Measurements from ENCODE around the gene PTPRT. TPM values are rescaled to one million over a fixed set of nuclear protein-coding genes. Genes with fewer than 3 reads are reported as not detected.

The PTPRT gene
- polyA plus RNA-seq, 2 of the 4 experiments (the other 2 are of a cell fraction) = not detected

DNA sequence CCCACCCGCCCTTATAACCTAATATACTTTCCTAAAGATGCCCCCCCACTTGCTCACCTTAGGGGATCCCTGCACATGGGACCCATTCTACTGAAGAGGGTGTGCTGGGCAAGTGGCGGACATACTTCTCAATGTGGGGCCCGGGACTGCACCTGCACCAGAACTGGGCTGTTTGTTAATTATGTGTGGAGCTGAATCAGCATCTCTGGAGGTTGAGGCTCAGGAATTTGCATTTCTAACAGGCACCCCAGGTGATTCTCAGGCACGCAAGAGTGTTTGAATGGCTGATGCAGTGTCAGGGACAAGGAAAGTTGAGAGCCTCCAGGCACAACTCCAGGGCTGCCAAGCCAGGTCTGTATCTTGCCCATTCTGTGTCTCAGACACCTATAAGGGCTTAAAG lies 8.9 kb upstream of the PTPRT start:
- no peak for FAIRE-seq
- TF ChIP-seq KDM1A (IDR thresholded peaks at IDR 0.05; ENCODE audit: low read depth) (no peak), FOXS1 (CRISPR knock-in tag; IDR thresholded peaks at IDR 0.05) (no peak), NFE2L2 (conservative IDR thresholded peaks at IDR 0.05; ENCODE audit: low read length) (no peak), ZFP36 (IDR thresholded peaks at IDR 0.05; ENCODE audit: borderline replicate concordance, partially characterized antibody) (no peak), E2F6 (IDR thresholded peaks at IDR 0.05; ENCODE audit: borderline replicate concordance, low read depth) (no peak), HMGXB4 (CRISPR knock-in tag; IDR thresholded peaks at IDR 0.05; ENCODE audit: borderline replicate concordance) (no peak), NR3C1 (IDR thresholded peaks at IDR 0.05) (no peak), CHD2 (IDR thresholded peaks at IDR 0.05; ENCODE audit: low read length, partially characterized antibody) (no peak), JUN (IDR thresholded peaks at IDR 0.05) (no peak), ELK1 (IDR thresholded peaks at IDR 0.05; ENCODE audit: low read depth, low read length) (no peak), KDM5A (IDR thresholded peaks at IDR 0.05) (no peak), REST (IDR thresholded peaks at IDR 0.05) (no peak), RCOR1 (IDR thresholded peaks at IDR 0.05; ENCODE audit: low read depth, low read length) (no peak), RFX5 (IDR thresholded peaks at IDR 0.05) (no peak), ESRRA (IDR thresholded peaks at IDR 0.05; ENCODE audit: borderline replicate concordance, low read length) (no peak), CBX2 (IDR thresholded peaks at IDR 0.05; ENCODE audit: borderline replicate concordance, low read depth) (no peak), HDAC2 (IDR thresholded peaks at IDR 0.05) (no peak), POLR2AphosphoS2 (conservative IDR thresholded peaks at IDR 0.05; ENCODE audit: low read length) (no peak), MYC (IDR thresholded peaks at IDR 0.05; ENCODE audit: borderline replicate concordance, low read length) (no peak)
- TF ChIP-seq, protein P1, sequence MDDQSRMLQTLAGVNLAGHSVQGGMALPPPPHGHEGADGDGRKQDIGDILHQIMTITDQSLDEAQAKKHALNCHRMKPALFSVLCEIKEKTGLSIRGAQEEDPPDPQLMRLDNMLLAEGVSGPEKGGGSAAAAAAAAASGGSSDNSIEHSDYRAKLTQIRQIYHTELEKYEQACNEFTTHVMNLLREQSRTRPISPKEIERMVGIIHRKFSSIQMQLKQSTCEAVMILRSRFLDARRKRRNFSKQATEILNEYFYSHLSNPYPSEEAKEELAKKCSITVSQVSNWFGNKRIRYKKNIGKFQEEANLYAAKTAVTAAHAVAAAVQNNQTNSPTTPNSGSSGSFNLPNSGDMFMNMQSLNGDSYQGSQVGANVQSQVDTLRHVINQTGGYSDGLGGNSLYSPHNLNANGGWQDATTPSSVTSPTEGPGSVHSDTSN (IDR thresholded peaks at IDR 0.05) = no peak

More for the DNA sequence above, 8.9 kb upstream of the PTPRT start:
- Histone ChIP-seq H3K4me3 (no peak overlapping the region), H3K27ac (no peak overlapping the region), H3K4me2 (no peak overlapping the region), H3K9me3 (no peaks in the 10 kb centered on the region), H3K4me1 (no peaks in the 10 kb centered on the region)
- ChIA-PET POLR2A (no interaction called here), CTCF (interaction anchor here (0.6 to 1.4 kb wide), 3 partner anchors 11 to 991 kb away, joined by 3 to 6 read pairs (median 3); no protein-coding TSS in a partner anchor)
- 0% methylated on average over 1 of the region's 4 CpGs for WGBS (ENCODE audit: missing lambda C conversion rate)
- DNase-seq (ENCODE audit: low read depth in 1 of 2, low spot score in 1 of 2) (no peak), ATAC-seq (no peak)

Data from A549 (cell line).